ENCODE results near the gene SBK1. TPM values are rescaled to one million over a fixed set of nuclear protein-coding genes. Genes with fewer than 3 reads are reported as not detected.

Gene SBK1
- total RNA-seq, 1 donor from 2014 or later: 2.4 TPM

- Histone ChIP-seq H3K27ac (no peak overlapping the region), H3K9me3 (no peaks in the 10 kb centered on the region), H3K27me3 (ENCODE audit: low read depth) (peaks cover 31% of the 10 kb centered on the region), H3K4me3 (no peak overlapping the region), H3K36me3 (no peaks in the 10 kb centered on the region), H3K4me1 (peaks cover 6% of the 10 kb centered on the region)
- ATAC-seq (peak in 1 of 2 donors; percentile 8), DNase-seq (no peak)
- intact Hi-C loops (cut with DNase I): no loop called here
- TF ChIP-seq CTCF (IDR thresholded peaks at IDR 0.05): no peak
These were observed 33.8 kb upstream of the SBK1 start for GRCh38 chr16:28258567-28258966.

GRCh38 chr16:28259091-28259780, 33.1 kb upstream of the SBK1 start:
- Histone ChIP-seq H3K4me1 (peaks cover 6% of the 10 kb centered on the region), H3K9me3 (no peaks in the 10 kb centered on the region), H3K4me3 (no peak overlapping the region), H3K27ac (no peak overlapping the region), H3K27me3 (ENCODE audit: low read depth) (peaks cover 31% of the 10 kb centered on the region), H3K36me3 (no peaks in the 10 kb centered on the region)
- intact Hi-C loops (cut with DNase I): no loop called here
- TF ChIP-seq CTCF (IDR thresholded peaks at IDR 0.05): no peak
- no peak for DNase-seq
- peak in 1 of 2 donors; percentile 6 for ATAC-seq

- intact Hi-C loops (cut with DNase I): no loop called here
- ATAC-seq: no peak
- TF ChIP-seq CTCF (IDR thresholded peaks at IDR 0.05): no peak
- Histone ChIP-seq H3K27ac (no peak overlapping the region), H3K4me1 (peaks cover 6% of the 10 kb centered on the region), H3K27me3 (ENCODE audit: low read depth) (peaks cover 31% of the 10 kb centered on the region), H3K9me3 (no peaks in the 10 kb centered on the region), H3K36me3 (no peaks in the 10 kb centered on the region), H3K4me3 (no peak overlapping the region)
- DNase-seq: no peak
These were observed 32.6 kb upstream of the SBK1 start for GRCh38 chr16:28259781-28260150.

GRCh38 chr16:28260193-28260592, 32.1 kb upstream of the SBK1 start:
- DNase-seq (no peak), ATAC-seq (no peak)
- H3K27ac ChIP-seq: no peak overlapping the region
- H3K4me1 ChIP-seq: peaks cover 6% of the 10 kb centered on the region
- TF ChIP-seq CTCF (IDR thresholded peaks at IDR 0.05): no peak
- no peaks in the 10 kb centered on the region for H3K36me3 ChIP-seq
- intact Hi-C loops (cut with DNase I): no loop called here
- peaks cover 31% of the 10 kb centered on the region for H3K27me3 ChIP-seq (ENCODE audit: low read depth)
- H3K4me3 ChIP-seq: no peak overlapping the region
- no peaks in the 10 kb centered on the region for H3K9me3 ChIP-seq

GRCh38 chr16:28261942-28262341, 30.4 kb upstream of the SBK1 start:
- no peak for TF ChIP-seq CTCF (IDR thresholded peaks at IDR 0.05)
- ATAC-seq: no peak
- H3K9me3 ChIP-seq: no peaks in the 10 kb centered on the region
- no peak for DNase-seq
- no peak overlapping the region for H3K4me3 ChIP-seq
- intact Hi-C loops (cut with DNase I): no loop called here
- H3K36me3 ChIP-seq: no peaks in the 10 kb centered on the region
- no peak overlapping the region for H3K27ac ChIP-seq
- H3K27me3 ChIP-seq (ENCODE audit: low read depth): peaks cover 31% of the 10 kb centered on the region
- peaks cover 6% of the 10 kb centered on the region for H3K4me1 ChIP-seq

Measured in lower lobe of right lung (tissue), 2 donors.